Spinal cord (tissue), 10 donors: Measurements from ENCODE around the gene HSPB9. TPM values are rescaled to one million over a fixed set of nuclear protein-coding genes. Genes with fewer than 3 reads are reported as not detected.
A peak's percentile ranks its signal among the peaks of the same experiment; 100 is the strongest.
"Not testable (repeated sequence)": the region's sequence is repeated elsewhere in the genome, so short reads cannot be mapped to it uniquely, and the experiment has no call there.

Experiments
- DNase-seq, 6 donors: peaks; one replicate each; pipeline versions ENCODE4 v3.0.0 to v3.0.0-alpha.2; 2013 to 2015; ENCODE audit warnings: low spot score in 6 of 6, low read depth in 4 of 6
- H3K27ac ChIP-seq: one replicate; pipeline ENCODE4 v1.5.1; 2013; ENCODE audit warnings: low read depth, low read length, control low read depth
- H3K27me3 ChIP-seq: one replicate; pipeline ENCODE4 v1.6.1; 2013; ENCODE audit warnings: low read length; ENCODE audit not compliant: control insufficient read depth, insufficient read depth
- H3K36me3 ChIP-seq: one replicate; pipeline ENCODE4 v1.6.1; 2013; ENCODE audit warnings: low read length; ENCODE audit not compliant: control insufficient read depth, insufficient read depth
- H3K4me1 ChIP-seq: one replicate; pipeline ENCODE4 v1.6.1; 2013; ENCODE audit warnings: low read length; ENCODE audit not compliant: control insufficient read depth, insufficient read depth
- H3K4me3 ChIP-seq: one replicate; pipeline ENCODE4 v1.5.1; 2013; ENCODE audit warnings: low read depth, low read length, control low read depth
- H3K9me3 ChIP-seq: one replicate; pipeline ENCODE4 v1.6.1; 2013; ENCODE audit warnings: low read length; ENCODE audit not compliant: control insufficient read depth, insufficient read depth
- WGBS: methylation state at CpG from one replicate; pipeline ENCODE4 v1.1.5; 2013; ENCODE audit warnings: missing lambda C conversion rate; ENCODE audit not compliant: insufficient coverage; 5-methylcytosine and 5-hydroxymethylcytosine counted together
- polyA plus RNA-seq, 2 donors: library from polyadenylated mRNA; unstranded; fragments of 120-200 nt; gene quantifications; one replicate each; pipeline ENCODE4 v1.2.1, GENCODE V29; 2013; ENCODE audit not compliant: insufficient read length in 2 of 2
- total RNA-seq, 2 donors: library from RNA; depleted of rRNA in 1 of 2; stranded (reverse); fragments of 120-200 nt in 1 of 2; fragments of >200 nt in 1 of 2; gene quantifications; one replicate each; pipeline versions ENCODE4 v1.2.3 to v1.2.4, GENCODE V29; 2013 to 2014
- donor health status: healthy.

The HSPB9 gene
- total and polyA plus RNA-seq, 4 donors, result 0.10 to 0.51 (median 0.21) TPM

GRCh38 chr17:42131232-42131631 is 8.6 kb downstream of the HSPB9 start:
- Histone ChIP-seq H3K27ac (peak overlapping the region; percentile 72), H3K9me3 (no peaks in the 10 kb centered on the region), H3K36me3 (peaks cover 45% of the 10 kb centered on the region), H3K4me1 (peaks cover 37% of the 10 kb centered on the region), H3K4me3 (no peak overlapping the region), H3K27me3 (no peaks in the 10 kb centered on the region)
- no peak for DNase-seq
- WGBS, result 85% methylated on average over 3 of the region's 4 CpGs

- Histone ChIP-seq H3K27me3 (no peaks in the 10 kb centered on the region), H3K9me3 (no peaks in the 10 kb centered on the region), H3K4me3 (no peak overlapping the region), H3K27ac (peak overlapping the region; percentile 72), H3K36me3 (peaks cover 42% of the 10 kb centered on the region), H3K4me1 (peaks cover 37% of the 10 kb centered on the region)
- peak in 2 of 6 donors; percentile 9 to 45 for DNase-seq
- 67% methylated on average over 1 of the region's 4 CpGs for WGBS
Measured at GRCh38 chr17:42131981-42132432, 9.4 kb downstream of the HSPB9 start.

DNA sequence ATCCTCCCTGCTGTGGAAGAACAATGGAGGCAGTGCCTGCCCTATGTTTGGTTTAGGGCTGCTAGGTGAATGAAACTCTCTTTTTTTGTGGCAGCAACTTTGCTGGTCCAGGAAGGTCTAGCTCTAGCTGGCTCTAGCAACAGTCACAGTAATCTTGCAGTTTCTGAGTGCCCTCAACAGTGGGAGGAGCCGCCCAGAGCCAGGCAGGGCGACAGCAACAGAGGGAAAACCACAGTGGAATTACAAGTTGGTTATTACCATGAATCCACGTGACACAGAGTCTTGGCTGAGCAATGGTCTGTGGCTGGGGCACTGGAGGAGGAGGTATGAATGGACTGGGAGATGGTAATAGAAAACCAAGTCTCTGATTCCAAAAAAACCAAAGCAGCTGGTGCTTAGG is 10.3 kb downstream of the HSPB9 start:
- WGBS, result 27% methylated on average over 3 of the region's 3 CpGs

DNA sequence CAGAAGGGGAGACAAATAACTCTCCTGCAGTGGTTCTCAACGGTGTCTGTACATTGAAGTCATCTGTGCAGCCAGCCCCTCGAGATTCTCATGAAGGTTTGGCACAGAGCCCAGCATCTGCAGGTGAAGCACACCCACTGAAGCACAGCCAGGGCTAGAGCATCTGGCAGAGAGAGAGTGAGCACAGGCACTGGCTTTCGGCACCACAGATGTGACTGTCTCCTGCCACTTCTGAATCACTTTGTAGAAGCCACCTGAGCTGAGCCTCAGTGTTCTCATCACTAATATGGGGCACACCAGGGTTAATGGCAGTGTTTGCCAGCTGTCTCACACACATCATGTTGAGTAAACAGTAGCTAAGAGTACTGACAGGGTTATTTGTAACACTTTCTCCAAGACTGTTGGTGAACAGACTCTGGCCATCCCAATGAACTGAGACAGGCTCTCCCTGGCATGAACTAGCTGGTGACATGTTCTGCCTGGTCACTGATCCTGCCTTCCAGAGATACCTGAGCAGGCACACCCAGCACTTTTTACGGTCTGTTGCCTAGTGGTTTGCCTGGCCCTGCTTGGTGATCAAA is 10.9 kb downstream of the HSPB9 start:
- no peak overlapping the region for H3K4me3 ChIP-seq
- WGBS, result 32% methylated on average over 4 of the region's 4 CpGs
- no peaks in the 10 kb centered on the region for H3K9me3 ChIP-seq
- peaks cover 42% of the 10 kb centered on the region for H3K4me1 ChIP-seq
- H3K27me3 ChIP-seq, result no peaks in the 10 kb centered on the region
- peak overlapping the region; percentile 70 for H3K27ac ChIP-seq
- H3K36me3 ChIP-seq, result peaks cover 29% of the 10 kb centered on the region
- DNase-seq, result peak in 1 of 6 donors; percentile 82

More for the DNA sequence above, 10.3 kb downstream of the HSPB9 start:
- Histone ChIP-seq H3K27me3 (no peaks in the 10 kb centered on the region), H3K4me1 (peaks cover 37% of the 10 kb centered on the region), H3K9me3 (no peaks in the 10 kb centered on the region), H3K4me3 (no peak overlapping the region), H3K27ac (peak overlapping the region; percentile 72), H3K36me3 (peaks cover 35% of the 10 kb centered on the region)
- peak in 2 of 6 donors; percentile 67 to 76 for DNase-seq

DNA sequence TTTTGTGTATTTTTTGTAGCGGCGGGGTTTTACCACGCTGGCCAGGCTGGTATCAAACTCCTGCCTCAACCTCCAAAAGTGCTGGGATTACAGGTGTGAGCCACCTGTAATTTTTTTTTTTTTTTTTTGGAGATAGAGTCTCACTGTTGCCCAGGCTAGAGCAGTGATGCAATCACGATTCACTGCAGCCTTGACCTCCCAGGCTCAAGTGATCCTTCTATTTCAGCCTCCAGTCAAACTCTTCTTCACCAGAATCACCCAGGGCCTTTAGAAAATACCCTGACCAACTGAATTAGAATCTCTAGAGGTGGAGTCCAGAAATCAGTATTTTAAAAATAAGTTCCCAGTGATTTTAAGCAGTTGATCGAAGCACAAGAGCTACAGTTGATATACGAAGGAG is 12.5 kb downstream of the HSPB9 start:
- Histone ChIP-seq H3K27ac (no peak overlapping the region), H3K9me3 (no peaks in the 10 kb centered on the region), H3K27me3 (no peaks in the 10 kb centered on the region), H3K4me3 (no peak overlapping the region), H3K36me3 (peaks cover 13% of the 10 kb centered on the region), H3K4me1 (peaks cover 51% of the 10 kb centered on the region)
- 92% methylated on average over 2 of the region's 6 CpGs for WGBS
- DNase-seq, result no peak

- WGBS, result 82% methylated on average over 9 of the region's 15 CpGs
- DNase-seq, result no peak
- H3K9me3 ChIP-seq, result no peaks in the 10 kb centered on the region
- H3K27ac ChIP-seq, result no peak overlapping the region
- no peak overlapping the region for H3K4me3 ChIP-seq
- peaks cover 7% of the 10 kb centered on the region for H3K36me3 ChIP-seq
- H3K4me1 ChIP-seq, result peaks cover 43% of the 10 kb centered on the region
- H3K27me3 ChIP-seq, result no peaks in the 10 kb centered on the region
Measured at GRCh38 chr17:42135664-42136653, 13.4 kb downstream of the HSPB9 start.

DNA sequence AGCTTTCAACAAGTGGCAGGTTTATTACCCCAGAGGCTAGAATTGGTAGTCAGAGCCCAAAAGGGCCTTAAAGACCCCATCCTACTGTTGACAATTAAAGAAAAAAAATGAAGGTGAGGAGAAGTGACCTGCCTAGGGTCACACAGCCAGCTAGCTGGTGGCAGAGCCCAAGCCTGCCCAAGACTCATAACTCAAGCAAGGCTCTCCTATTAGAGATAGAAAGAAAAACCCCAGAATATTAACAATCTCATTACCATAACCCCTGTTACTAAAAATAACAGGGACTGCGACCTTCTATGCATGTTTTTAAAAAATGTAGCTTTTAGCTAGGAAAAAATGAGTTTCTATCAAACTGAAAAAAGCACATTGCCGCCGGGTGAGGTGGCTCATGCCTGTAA is 14.0 kb downstream of the HSPB9 start:
- peaks cover 3% of the 10 kb centered on the region for H3K36me3 ChIP-seq
- H3K27ac ChIP-seq, result no peak overlapping the region
- no peaks in the 10 kb centered on the region for H3K27me3 ChIP-seq
- 100% methylated on average over 2 of the region's 3 CpGs for WGBS
- peaks cover 36% of the 10 kb centered on the region for H3K4me1 ChIP-seq
- no peak overlapping the region for H3K4me3 ChIP-seq
- no peaks in the 10 kb centered on the region for H3K9me3 ChIP-seq
- no peak for DNase-seq

DNA sequence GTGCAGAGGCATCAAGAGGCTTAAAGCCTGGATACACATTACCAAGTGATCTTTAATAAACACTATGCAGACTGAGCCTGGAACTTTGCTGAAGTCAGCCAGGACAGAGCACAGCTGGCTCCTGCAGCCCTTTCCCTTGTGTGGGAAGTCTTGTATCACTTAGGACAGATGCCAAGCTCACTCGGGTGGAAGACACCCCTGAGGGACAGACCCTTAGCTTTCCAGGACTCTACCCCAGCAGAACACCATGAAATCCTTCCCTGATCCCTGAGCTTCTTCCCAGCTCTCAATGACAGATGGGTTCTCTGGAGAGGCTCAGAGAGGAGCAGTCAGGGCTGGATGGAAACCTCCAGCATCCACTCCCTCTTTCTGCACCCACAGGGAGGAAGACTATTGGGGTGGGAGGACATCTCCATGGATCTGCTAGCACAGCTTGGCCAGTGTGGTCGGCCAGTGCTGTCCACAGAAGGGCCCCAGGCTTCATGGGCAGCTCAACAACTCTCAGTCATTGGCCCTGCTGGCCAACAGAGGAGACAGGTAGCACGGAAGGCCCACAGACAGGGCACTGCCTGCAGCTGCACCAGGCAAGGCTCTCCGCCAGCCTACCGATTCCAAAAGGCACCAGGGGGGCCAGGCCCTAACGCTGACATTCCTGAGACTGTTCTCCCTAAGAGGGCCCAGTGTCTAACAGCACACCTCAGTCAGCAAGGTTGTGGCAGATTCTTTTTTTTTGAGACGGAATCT is 16.3 kb downstream of the HSPB9 start:
- Histone ChIP-seq H3K27ac (no peak overlapping the region), H3K4me3 (no peak overlapping the region), H3K27me3 (no peaks in the 10 kb centered on the region), H3K36me3 (peaks cover 10% of the 10 kb centered on the region), H3K9me3 (no peaks in the 10 kb centered on the region), H3K4me1 (peaks cover 27% of the 10 kb centered on the region)
- no peak for DNase-seq
- 84% methylated on average over 6 of the region's 7 CpGs for WGBS

DNA sequence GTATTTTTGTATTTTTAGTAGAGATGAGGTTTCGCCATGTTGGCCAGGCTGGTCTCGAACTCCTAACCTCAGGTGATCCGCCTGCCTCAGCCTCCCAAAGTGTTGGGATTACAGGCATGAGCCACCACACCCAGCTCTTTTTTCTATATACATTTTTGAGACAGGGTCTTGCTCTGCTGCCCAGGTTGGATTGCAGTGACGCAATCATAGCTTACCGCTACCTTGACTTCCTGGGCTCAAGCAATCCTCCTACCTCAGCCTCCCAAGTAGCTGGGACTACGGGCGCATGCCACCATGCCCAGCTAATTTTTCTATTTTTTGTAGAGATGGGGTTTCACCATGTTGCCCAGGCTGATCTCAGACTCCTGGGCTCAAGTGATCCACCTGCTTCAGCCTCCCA is 18.1 kb downstream of the HSPB9 start:
- H3K4me1 ChIP-seq, result peaks cover 26% of the 10 kb centered on the region
- not testable (repeated sequence) for DNase-seq, H3K27me3 ChIP-seq, H3K9me3 ChIP-seq, H3K4me3 ChIP-seq, H3K27ac ChIP-seq
- peaks cover 17% of the 10 kb centered on the region for H3K36me3 ChIP-seq
- WGBS, result 100% methylated on average over 4 of the region's 7 CpGs
